Activated CD4-positive, alpha-beta T cell treated with anti-CD3 and anti-CD28 coated beads, Interleukin-2, amount 50 U/mL, for 16 hours (primary cell): Measurements from ENCODE around the gene PTGES.
A peak's percentile ranks its signal among the peaks of the same experiment; 100 is the strongest.

Experiments used
- DNase-seq: peaks from one replicate; pipeline ENCODE4 v3.0.0-alpha.2; 2020

PTGES gene

GRCh38 chr9:129716091-129716490 is 36.8 kb downstream of the PTGES start:
- no peak for DNase-seq

- no peak for DNase-seq
Observed at GRCh38 chr9:129714511-129715061, 38.3 kb downstream of the PTGES start.

GRCh38 chr9:129713402-129713679 is 39.5 kb downstream of the PTGES start:
- no peak for DNase-seq

DNA sequence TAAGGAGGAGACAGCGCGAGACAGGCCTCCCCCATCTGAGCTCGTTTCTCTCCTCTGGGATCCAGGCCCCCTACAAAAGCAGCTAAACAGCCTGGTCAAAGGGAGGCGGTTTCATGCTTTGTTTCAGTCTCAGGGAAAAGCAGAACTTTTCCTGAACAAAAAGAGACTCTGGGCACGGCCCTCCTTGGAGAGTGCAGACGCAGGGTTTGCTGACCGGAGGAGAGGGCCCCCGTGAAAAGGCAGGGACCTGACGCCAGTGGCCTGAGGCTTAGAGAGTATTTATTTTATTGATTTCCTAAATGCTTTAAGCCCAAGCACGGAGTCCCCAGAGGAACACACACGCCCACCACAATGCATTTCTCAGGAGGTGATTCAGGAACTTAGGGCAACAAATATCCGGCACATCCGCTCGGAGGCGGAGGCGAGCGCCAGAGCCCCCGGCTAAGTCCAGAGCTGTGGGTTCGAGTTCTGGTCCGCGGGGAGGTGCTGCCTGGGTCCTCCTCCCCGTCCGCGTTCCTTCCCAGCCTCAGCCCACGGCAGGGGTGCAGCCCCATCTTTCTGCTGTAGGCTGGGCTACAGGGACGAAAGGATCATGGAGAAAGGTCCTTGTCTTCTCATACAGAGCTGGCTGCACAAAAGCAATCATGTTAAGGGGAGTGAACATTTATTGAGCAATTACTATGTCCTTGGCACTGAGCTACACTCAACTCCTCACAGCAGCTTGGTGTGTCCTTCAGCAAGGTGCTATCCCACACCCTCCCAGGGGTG is 40.0 kb downstream of the PTGES start:
- DNase-seq = no peak

DNA sequence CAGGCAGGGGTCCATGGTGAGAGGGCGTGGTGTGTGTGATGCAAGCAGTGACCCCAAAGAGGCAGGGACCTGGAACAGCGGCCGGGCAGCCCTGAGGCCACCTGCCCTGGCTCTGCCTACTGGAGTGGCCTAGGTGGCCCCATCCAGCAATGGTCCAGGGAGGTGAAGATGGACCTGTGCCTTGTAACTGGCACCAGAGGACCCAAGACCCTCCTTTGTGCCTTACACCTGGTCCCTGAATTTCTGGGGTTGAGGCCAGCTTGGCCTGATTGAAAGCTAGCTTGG is 42.7 kb downstream of the PTGES start:
- DNase-seq = no peak

DNA sequence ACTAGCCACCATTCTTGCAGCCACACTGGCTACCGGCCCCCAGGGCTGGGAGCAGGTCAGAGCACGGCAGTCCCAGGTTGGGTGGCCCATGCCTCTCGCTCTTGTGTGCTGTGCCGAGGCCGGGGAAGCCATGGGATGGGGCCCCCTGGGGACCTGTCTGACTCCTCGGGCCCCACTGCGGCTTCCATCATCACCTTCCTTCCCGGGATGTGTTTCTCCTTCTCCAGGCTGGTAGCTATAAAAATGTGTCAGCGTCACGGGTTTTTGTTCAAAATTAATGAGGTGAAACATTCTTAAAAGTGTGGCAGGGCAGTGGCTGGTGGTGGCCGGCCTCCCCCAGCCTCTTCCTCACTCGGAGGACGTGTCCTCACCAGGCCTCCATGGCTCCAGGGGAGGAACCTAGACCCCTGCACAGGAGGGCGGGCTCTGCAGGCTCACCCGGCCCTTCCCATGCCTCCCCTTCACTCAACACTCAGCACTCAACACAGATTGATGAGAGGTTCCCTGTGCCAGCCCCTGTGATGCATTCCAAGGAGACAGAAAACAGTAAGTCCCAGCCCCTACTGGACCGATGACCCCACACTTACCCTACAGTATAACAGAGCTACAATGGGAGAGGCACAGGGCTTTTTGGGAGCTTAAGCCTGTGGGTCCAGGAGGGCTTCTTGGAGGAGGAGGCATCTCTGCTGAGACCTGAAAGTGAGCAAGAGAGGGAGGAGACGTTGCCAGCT is 43.2 kb downstream of the PTGES start:
- DNase-seq = no peak

GRCh38 chr9:129708793-129709192 is 44.0 kb downstream of the PTGES start:
- no peak for DNase-seq

- DNase-seq = no peak
Observed at GRCh38 chr9:129704807-129705206, 48.0 kb downstream of the PTGES start.

- DNase-seq = no peak
Observed at GRCh38 chr9:129703667-129704355, 49.0 kb downstream of the PTGES start.

GRCh38 chr9:129702589-129703520 is 50.0 kb downstream of the PTGES start:
- no peak for DNase-seq

- no peak for DNase-seq
Observed at GRCh38 chr9:129701549-129701948, 51.3 kb downstream of the PTGES start.

GRCh38 chr9:129701054-129701453 is 51.8 kb downstream of the PTGES start:
- no peak for DNase-seq

- DNase-seq = no peak
Observed at GRCh38 chr9:129698254-129698757, 54.5 kb downstream of the PTGES start.

DNA sequence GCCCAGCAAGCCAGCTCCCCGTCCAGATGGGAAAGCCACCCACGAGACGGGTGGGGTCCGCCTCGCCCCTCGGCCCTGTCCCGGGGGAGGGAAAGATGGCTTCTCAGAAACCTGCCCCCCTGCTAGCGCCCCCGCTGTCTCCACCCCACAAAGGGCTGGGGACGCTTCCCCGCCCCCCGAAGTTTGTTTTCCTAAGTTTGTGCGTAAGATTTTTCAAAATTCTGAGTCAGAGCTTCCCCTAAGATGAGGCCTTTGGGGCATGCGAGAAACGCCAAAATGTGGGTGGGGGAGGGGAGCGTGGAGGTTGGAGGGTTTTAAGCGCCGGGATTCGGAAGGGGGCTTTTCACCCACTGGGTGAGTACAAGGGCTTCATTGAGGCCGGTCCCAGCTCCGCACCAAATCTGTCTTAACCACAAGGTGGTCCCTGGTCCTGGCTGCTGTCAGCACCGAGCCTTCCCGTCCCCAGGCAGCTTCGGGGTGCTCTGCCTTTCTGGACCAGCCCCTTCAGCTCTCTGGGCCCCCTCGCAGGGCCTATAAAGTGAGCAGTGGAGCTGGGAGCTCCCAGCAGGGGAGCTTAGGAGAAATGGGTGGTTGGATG is 55.1 kb downstream of the PTGES start:
- peak; percentile 13 for DNase-seq

GRCh38 chr9:129696944-129697655 is 55.7 kb downstream of the PTGES start:
- no peak for DNase-seq

DNA sequence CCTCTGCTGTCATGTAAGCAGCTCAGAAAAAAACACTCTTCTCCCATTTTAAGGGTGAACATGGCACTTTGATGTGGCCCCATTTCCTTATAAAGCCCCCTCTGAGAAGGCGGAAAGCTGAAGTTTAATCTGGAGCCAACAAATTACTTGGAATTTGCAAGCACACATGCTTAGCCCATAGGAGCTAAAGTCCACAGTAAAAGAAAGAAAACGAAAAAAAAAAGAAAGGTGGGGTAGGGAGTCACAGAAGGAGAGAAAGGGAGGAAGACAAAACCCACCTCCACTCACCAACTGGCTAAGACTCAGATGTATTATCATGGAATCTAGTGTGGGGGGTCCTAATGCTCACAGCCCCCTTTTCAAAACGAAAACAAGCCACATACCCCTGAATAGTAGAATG is 57.0 kb downstream of the PTGES start:
- no peak for DNase-seq

GRCh38 chr9:129694243-129694646 is 58.6 kb downstream of the PTGES start:
- DNase-seq = no peak

DNA sequence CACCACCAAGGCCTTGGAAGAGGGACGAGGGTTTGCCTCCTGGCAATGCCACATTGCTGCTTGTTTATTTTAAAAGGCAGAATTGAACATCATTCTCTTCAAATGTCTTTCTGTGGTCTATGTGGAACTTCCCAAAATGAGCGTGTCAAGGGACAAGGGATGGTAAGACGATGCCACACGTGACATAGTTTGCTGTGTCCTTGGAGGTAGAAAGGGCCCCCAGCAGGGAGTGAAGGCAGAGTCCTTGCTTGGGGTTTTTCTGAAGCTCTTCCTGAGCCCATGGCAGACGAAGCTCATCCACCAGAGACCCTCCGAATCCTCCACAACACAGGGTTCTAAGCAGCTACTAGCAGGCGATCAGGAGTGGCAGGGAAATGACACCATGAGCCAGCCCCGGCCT is 59.1 kb downstream of the PTGES start:
- DNase-seq = no peak

GRCh38 chr9:129692534-129692933 is 60.3 kb downstream of the PTGES start:
- DNase-seq = no peak
